ENCODE measurements around the gene UBL7. TPM values are rescaled to one million over a fixed set of nuclear protein-coding genes. Genes with fewer than 3 reads are reported as not detected.
"Not testable (repeated sequence)": the region's sequence is repeated elsewhere in the genome, so short reads cannot be mapped to it uniquely, and the experiment has no call there.

UBL7 gene
- total RNA-seq, 1 donor from 2014 or later: 23.8 TPM

DNA sequence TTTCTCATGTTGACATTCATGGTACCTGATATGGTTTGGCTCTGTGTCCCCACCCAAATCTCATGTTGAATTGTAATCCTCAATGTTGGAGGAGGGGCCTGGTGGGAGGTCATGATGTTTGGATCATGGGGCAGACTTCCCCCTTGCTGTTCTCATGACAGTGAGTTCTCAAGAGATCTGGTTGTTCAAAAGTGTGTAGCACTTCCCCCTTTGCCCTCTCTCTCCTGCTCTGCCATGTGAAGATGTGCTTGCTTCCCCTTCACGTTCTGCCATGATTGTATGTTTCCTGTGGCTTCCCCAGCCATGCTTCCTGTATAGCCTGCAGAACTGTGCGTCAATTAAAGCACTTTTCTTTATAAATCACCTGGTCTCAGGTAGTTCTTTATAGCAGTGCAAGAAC lies 3.3 kb upstream of the UBL7 start:
- no peak for DNase-seq (ENCODE audit: low spot score)

DNA sequence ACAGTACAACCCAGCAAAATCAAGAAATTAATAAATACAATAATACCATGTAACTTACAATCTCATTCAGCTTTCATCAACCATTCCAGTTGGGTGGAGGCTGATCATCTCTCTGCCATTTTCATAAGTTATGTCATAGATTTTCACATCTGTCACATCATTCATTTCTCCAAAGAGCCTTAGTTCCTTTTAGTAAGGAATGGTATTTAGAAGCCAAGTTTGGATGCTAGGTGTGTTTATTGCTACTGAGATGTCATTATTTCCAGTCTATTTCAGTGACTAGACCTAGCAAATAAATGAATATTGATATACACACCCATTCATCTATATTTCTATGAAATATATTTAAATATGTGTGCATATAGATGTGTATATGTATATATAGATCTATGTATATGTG lies 2.7 kb upstream of the UBL7 start:
- DNase-seq (ENCODE audit: low spot score): no peak

DNA sequence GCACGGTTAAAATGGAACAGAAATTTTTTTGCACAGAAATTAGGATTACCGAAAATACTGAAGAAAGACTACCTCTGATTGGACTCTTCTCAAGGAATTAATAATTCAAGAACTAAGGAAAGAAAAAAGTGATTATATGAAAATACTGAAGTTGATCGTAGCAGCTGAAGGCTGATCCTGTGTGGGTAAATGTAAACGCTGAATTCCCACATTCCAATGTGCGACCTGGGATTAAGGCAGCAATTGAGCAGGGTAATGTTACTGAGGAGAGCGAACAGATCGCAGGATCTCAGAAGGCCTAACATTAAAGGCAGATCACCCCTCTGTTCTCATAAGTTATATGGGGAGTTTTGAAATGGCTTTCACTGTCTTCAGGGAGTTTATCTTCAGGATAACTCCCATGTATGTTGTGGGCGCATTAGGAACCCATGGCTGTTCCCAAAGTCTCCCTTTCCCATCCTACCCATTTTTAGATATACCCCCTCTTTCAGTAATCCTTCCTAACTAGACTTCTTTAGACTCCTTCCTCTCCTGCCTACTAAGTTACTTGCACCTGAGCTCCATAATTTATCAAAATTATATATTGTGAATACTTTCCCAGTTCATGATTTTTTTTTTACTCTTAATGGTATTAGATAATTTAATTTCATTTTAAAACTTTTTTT lies 1.0 kb upstream of the UBL7 start:
- no peak for DNase-seq (ENCODE audit: low spot score)

DNA sequence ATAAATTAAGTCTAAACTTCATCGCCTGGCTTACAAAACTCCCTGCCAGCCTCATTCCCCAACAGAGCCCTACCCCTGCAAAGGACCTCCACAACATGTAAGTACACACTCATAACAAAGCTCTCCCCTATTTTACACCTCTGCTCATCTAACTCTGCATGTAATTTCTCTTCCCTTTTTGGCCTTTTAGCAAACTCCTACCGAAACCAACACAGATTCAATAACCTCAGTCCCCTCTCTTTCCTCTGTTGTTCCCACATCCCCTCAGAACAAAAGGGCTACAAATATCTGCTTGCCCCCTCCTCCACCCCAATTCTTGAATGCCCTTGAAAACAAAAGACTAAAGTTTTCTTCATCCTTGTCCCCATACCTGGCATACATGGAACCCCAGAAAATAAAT lies 662 bp downstream of the UBL7 start:
- DNase-seq (ENCODE audit: low spot score): no peak

DNA sequence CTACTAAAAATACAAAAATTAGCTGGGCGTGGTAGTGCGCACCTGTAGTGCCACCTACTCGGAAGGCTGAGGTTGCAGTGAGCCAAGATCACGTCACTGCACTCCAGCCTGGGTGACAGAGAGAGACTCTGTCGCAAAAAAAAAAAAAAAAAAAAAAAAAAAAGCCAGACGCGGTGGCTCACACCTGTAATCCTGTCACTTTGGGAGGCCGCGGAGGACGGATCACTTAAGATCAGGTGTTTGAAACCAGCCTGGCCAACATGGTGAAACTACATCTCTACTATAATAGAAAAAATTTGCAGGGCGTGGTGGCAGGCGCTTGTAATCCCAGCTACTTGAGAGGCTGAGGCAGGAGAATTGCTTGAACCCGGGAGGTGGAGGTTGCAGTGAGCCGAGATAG lies 1.2 kb downstream of the UBL7 start:
- DNase-seq (ENCODE audit: low spot score): not testable (repeated sequence)

DNA sequence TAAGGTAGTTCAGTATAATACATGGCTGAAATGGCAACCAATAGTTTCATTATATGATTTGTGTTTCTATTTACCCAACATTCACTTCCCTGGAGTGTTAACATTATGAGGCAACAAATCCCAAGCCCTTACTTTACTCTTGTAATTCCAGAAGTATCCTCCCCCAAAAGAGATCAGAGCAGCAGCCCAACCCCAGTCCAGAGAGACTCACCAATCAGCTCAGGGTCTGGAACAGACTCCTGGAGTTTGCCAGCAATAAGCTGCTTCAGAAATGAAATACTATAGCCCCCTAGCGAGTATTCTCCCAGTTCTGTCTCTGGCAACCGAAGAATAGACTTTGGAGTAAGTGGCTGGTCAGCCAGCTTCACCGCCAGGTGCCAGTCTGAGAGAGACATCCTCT lies 2.5 kb downstream of the UBL7 start:
- no peak for DNase-seq (ENCODE audit: low spot score)

DNA sequence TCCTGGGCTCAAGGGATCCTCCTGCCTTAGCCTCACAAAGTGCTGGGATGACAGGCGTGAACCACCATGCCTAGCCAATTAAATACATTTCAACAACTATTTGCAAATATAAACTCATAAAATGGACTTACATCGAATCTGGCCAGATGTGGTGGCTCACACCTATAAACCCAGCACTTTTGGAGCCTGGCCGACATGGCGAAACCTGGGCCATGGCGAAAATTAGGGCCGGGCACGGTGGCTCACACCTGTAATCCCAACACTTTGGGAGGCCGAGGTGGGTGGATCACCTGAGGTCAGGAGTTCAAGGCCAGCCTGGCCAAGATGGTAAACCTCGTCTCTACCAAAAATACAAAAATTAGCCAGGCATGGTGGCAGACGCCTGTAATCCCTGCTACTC lies 3.9 kb downstream of the UBL7 start:
- not testable (repeated sequence) for DNase-seq (ENCODE audit: low spot score)

DNA sequence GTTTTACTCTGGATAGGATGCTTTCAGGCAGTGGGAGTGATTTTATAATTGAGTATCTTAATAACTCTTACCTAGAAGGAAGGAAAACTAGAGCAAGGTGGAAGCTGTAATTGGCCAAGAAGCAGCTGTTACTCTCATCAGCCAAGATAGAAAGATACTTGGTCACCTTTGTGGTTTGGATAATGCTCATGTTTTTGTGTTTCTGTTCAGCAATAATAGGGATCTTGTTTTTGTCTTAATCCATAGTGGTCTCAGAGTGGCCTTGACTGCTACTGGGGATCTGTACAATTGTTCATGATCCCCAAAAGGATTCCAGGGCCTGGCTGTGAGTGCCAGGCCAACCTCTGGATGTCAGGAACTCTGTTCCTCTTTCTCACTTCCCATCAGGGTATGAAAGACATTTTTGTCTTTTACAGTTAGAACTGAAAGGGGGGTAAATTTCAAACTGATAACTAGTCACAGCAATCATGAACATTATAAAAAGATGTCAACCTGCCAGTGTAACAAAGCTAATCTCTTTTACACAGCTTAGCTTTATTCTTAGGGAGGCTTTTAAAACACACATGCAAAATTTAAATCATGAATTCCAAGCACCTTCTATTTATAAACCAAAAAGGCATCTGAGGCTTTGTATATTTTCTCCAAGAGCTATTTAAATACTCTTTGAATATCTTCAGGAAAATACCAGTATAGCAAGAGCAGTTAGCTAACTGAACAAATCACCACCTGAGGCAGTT lies 6.0 kb downstream of the UBL7 start:
- no peak for DNase-seq (ENCODE audit: low spot score)

DNA sequence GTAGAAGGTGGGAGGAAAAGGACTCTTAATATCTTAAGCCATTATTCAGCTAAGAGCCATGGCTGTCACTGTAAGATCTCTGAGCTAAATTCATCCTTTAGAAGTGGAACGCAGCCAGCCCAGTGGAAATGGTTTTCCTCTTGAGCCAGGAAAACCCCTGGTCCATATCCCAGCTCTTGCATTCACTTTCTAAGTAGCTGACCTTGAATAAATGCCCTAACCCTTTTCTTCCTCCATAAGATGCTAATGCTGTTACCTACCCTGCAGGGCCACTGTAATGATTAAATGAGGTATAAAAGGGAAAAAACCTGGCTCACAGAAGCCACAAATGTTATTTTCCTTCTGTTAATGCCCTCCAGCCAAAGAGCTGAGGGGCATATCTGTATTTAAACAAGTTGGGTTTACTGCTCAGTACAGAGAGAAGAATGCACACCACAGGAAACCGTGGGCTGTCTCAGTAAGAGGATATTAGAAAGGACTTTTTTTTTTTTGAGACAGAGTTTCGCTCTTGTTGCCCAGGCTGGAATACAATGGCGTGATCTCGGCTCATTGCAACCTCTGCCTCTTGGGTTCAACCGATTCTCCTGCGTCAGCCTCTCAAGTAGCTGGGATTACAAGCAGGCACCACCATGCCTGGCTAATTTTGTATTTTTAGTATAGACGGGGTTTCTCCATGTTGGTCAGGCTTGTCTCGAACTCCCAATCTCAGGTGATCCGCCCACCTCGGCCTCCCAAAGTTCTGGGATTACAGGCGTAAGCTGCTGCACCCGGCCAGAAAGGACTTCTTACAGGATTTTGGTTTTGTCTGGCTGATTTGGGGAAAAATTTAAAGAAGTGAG lies 6.8 kb downstream of the UBL7 start:
- peak; percentile 33 for DNase-seq (ENCODE audit: low spot score)

DNA sequence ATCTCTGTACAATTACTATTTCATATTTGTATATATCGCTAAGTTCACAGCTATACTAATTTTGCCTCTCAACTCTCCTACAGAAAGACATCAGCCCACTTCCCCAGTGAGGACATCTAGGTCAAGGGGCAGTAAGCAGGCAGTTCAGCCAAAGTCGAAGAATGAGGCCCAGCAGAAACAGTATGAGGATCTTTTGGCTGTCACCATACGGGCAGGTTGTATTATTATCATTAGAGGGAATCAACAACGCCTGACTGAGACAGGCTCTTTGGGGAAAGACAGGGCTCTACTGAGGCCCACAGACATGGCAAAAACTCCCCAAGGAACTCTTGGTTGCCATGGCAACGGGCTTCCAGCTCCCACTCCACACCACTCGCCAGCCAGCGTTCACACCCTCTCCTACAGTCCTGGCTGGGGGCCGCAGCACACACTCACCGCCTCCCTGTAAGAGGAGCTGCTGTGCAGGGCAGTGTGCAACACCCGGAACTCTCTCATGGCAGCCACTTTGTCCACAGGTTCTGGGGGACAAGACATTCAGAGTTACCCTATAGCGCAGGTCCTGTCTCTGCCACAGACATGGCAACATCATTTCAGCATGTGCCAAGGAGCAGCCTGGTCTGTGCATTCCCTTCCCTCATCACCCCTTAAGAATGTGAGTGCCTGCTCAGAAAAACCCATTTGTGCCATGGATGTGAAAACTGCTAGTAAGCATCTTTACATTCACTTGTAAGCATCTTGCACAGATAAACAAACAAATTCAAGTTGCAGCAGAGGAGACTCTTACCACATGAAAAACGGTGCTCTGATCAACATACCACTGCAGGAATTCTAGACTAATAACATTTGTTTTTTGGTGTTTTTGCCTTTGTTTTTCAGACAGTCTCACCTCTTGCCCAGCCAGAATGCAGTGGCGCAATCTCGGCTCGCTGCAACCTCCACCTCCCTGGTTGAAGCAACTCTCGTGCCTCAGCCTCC lies 8.8 kb downstream of the UBL7 start:
- no peak for DNase-seq (ENCODE audit: low spot score)

DNA sequence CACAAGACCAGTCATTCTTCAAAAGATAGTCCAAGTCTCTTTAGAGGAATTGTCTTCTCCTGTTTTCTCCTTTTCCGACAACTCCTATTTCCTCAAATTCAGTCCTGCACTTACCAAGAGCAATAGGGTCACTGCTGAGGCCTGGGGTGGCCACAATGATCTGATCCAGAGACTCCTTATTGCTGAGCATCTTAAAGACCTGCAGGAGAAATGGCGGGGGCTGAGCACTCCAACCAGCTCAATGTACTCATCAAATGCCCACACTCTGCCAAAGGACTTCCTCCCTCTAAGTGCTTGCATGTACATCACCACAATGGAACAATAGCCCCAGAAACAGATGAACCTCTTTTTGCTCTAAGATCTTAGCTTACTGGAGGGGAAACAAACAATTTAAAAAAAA lies 9.6 kb downstream of the UBL7 start:
- DNase-seq (ENCODE audit: low spot score): no peak

DNA sequence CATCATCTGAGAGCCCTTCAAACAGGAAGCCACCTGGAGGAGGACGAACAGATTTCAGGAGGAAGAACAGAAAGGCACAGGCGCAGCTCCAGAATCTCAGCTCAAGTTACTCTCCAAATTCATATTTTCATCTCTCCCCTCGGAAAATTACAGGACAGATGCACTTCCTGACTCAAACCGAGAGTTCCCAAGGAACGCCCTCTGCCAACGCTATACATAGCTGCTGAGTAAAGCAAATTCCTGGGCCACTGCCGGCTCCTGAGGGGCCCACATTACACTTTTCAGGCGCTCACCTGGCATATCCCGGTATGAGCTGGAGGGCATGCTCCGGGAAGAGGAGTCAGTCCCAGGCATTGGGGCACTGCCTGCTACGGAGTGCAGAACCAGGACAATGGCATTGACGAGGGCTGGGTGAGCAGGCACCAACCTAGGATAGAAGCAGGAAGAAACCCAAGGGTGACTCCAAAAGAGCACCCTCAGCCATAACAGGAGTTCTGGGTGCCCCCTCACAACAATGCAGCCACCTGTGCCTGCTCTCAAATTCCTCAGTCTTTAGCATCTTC lies 11.2 kb downstream of the UBL7 start:
- no peak for DNase-seq (ENCODE audit: low spot score)

DNA sequence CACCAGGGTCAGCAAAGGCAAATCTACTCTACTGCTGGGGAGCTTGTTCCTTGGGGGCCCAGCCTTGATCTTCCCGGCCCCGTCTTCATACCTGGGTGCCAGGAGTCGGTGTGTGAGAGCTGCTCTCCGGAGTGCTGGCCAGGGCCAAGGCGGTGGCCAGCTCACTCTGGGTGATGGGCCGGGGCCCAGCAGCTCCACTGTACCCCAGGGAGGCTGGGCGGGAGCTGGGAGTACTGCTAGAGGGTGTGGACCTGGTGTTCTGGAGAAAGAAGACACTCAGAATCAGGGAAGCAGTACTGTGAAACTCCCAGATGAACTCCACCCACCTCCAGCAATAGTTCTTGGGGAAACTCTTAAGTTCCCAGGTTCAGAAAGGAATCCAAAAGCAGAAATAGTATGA lies 11.9 kb downstream of the UBL7 start:
- no peak for DNase-seq (ENCODE audit: low spot score)

DNA sequence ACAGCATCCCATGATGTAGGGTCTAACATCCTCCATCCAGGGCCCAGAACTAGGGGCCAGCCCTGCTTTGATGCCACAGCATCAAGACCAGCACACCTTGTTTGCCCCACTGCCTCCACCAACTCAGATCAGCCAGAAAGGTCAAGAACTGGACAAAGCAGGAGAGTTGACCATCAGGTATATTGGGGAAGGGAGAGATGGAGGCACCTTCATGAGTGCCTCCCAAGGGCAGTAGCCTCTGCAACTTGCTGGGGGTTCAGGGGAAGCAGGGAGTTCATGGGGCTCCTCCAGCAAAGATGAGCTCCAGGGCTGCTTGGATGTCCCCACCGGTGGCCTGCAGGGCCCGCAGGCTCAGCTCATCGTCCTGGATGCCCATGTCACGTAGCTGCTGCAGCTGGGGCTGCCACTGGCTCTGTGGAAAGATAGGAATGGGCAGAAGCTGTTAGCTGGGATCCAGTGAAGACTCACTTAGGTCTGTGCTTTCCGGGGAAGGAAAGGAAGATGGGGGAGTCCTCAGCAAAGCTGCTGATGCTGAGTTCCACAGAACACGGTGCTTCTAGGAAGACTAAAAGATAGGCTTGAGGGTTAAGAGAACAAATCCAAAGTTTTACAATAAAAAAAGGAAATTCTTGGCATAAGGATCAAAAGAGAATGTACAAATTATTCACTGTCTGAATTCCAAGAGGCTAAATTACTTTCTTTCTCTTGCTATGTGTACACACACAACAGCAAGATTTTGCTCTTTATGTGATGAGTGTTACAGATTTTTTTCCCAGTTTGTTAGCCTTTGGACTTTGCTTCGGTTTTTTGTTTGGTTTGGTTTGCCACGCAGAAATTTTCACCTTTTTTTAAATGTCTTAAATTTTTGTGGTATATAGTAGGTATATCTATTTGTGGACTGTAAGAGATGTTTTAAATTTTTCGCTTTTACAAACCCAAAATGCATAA lies 14.9 kb downstream of the UBL7 start:
- no peak for DNase-seq (ENCODE audit: low spot score)

DNA sequence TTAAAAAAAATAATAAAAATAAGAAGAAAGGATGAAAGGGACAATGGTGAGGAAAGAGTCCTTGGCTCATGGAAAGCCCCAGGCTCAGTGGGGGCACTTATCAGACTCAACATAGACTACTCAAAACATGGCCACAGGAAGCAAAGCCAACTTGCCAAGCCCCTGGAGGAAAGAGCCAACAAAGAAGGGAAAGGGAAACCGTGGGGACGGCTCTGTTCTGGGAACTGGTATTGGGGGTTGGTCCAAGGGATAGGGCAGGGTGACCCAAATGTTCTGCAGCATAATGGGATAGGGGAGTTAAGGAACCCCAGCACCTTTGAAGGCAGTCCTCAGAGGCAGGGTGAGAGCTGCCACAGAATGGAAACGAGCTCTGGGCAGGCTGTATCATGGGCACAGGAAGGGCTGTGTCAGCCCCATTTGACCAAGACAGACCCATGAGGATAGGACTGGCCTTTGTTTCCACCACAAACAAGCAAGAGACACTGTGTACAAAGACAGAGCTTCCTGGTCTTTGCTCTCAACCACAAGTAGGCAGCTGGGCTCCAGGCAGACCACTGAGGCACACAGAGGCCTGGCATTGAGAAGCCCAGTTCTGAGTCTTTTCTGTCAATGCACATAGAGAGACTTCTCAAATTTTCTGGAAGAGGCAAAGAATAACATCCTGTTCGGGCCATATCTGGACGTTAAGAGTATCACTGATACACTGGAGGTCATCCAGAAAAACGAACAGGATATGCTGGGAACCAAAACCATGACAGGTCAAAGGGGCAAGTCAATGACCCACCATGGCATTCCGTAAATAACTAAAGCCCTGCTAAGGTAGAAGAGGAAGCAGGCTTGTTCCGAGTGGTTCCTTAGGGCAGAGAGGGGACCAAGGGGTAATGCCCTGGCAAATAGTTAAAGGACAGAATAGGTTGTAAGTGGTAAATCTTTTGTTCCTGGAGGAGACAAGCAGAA lies 16.6 kb downstream of the UBL7 start:
- DNase-seq (ENCODE audit: low spot score): no peak

DNA sequence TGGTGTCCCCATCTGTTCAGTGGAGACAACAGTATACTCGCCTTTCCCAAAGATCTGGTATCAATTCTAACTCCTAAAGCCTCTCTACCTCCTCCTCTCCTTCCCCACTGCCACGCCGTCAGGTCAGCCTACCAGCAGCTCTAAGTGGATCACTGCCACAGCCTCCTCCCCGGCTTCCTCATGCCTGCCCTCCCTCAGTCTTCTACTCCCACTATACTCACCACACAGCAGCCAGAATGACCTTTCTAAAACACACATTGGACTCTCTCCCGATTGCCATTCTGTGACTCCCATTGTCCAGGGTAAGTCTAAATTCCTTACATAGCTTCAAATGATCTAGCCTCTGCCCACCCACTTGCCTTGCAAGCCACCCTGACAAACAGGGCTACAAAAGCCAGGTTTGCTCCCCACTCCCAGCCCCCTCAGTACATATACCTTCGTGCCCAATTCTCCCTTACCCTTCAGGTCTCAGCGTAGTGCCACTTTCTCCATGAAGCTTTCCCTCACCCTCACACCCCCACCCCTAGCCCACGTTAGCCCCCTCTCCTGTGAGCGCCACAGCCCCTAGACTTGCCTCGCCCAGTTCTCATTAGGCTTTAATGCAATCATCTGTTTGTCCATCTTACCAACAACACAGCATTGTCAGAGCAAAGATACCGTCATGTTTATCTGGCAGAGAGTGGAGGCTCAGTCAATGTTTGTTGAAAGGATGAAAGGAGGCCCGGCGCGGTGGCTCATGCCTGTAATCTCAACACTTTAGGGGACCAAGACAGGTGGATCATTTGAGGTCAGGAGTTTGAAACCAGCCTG lies 17.7 kb downstream of the UBL7 start:
- no peak for DNase-seq (ENCODE audit: low spot score)

DNA sequence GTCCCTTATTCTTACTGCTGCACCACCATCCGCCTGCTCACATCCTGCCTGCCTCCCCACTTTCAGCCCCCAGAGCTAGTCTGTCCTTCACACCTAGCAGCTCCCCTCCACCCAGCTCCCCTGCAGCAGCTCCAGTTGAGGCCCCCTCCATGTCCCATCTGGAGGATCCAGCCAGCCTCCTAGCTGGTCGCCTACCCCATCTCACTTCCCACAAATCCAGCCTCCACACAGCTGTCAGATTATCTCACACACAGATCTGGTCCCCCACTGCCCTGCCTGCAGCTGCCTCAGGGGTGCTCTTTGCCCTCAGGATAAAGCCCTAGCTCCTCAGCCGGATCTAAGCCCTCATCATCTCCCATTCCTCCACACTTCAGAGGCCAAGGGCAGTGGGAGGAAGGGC lies 18.4 kb downstream of the UBL7 start:
- no peak for DNase-seq (ENCODE audit: low spot score)

DNA sequence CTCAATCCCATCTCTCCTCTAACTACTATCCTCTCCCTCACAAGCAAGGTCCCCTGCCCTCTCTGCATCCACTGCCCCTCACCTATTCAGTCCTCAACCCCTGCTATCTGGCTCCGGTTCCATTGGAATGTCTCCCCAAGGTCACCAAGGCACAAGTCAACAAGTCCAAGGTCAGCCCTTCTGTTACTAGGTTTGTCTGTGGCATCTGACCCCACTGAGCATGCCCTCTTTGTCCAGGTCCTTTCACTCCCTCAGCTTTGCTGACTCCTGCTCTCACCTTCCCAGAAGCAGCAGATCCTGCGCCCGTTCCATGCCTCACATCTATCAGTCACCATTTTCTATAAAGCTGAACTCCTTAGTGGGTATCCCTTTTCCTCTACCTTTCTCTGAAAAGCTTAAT lies 18.9 kb downstream of the UBL7 start:
- DNase-seq (ENCODE audit: low spot score): no peak

All from umbilical cord (tissue), 2 donors.